HEK293T (cell line): ENCODE results near the gene KIF13A.
"Not testable (repeated sequence)": the region's sequence is repeated elsewhere in the genome, so short reads cannot be mapped to it uniquely, and the experiment has no call there.

ENCODE experiments used
- CTCF ChIA-PET: fragments of 350-600 bp; formaldehyde crosslinking; extraction: SDS; loops from one replicate; lab custom pipeline; 2021; ENCODE audit warnings: antibody characterized with exemption, inconsistent platforms; lab: Yijun Ruan, JAX
- POLR2A ChIA-PET: fragments of 350-600 bp; formaldehyde crosslinking; extraction: SDS; loops from one replicate; lab custom pipeline; 2020; ENCODE audit warnings: antibody characterized with exemption, inconsistent platforms; lab: Yijun Ruan, JAX
- DNase-seq: peaks from one replicate; pipeline ENCODE4 v3.0.0; 2012; ENCODE audit warnings: mixed read lengths; ENCODE audit errors: extremely low spot score
- ARNT ChIP-seq: fragments of 450-650 bp; IDR thresholded peaks from 2 replicates; pipeline ENCODE4 v1.6.1; 2017; ENCODE audit warnings: mild to moderate bottlenecking
- BHLHE40 ChIP-seq: fragments of 450-650 bp; IDR thresholded peaks from 2 replicates; pipeline ENCODE4 v1.6.1; 2016; ENCODE audit warnings: mild to moderate bottlenecking, moderate library complexity, borderline replicate concordance
- CTBP1 ChIP-seq: fragments of 450-650 bp; IDR thresholded peaks from 2 replicates; pipeline ENCODE4 v1.6.1; 2016; ENCODE audit warnings: borderline replicate concordance
- ELF4 ChIP-seq: fragments of 450-650 bp; IDR thresholded peaks from 2 replicates; pipeline ENCODE4 v1.6.1; 2017; ENCODE audit warnings: antibody characterized with exemption
- FOXA1 ChIP-seq: fragments of 450-650 bp; IDR thresholded peaks from 2 replicates; pipeline ENCODE4 v1.6.1; 2016; ENCODE audit warnings: mild to moderate bottlenecking
- FOXK2 ChIP-seq: fragments of 450-650 bp; IDR thresholded peaks from 2 replicates; pipeline ENCODE4 v1.6.1; 2016; ENCODE audit warnings: mild to moderate bottlenecking
- FOXM1 ChIP-seq: fragments of 450-650 bp; IDR thresholded peaks from 2 replicates; pipeline ENCODE4 v1.6.1; 2017; ENCODE audit warnings: mild to moderate bottlenecking, borderline replicate concordance
- HDGF ChIP-seq: fragments of 450-650 bp; IDR thresholded peaks from 2 replicates; pipeline ENCODE4 v1.6.1; 2017; ENCODE audit warnings: antibody characterized with exemption, borderline replicate concordance
- L3MBTL2 ChIP-seq: fragments of 450-650 bp; conservative IDR thresholded peaks from 2 replicates; pipeline ENCODE4 v1.6.1; 2016; ENCODE audit warnings: mild to moderate bottlenecking
- LEF1 ChIP-seq: fragments of 450-650 bp; IDR thresholded peaks from 2 replicates; pipeline ENCODE4 v1.6.1; 2017; ENCODE audit warnings: mild to moderate bottlenecking, borderline replicate concordance
- NFRKB ChIP-seq: fragments of 450-650 bp; IDR thresholded peaks from 2 replicates; pipeline ENCODE4 v1.6.1; 2016; ENCODE audit warnings: mild to moderate bottlenecking, moderate library complexity
- SP1 ChIP-seq: fragments of 450-650 bp; IDR thresholded peaks from 2 replicates; pipeline ENCODE4 v1.6.1; 2017
- SUZ12 ChIP-seq: fragments of 450-650 bp; IDR thresholded peaks from 2 replicates; pipeline ENCODE4 v1.6.1; 2016; ENCODE audit warnings: mild to moderate bottlenecking
- TARDBP ChIP-seq: fragments of 450-650 bp; IDR thresholded peaks from 2 replicates; pipeline ENCODE4 v1.6.1; 2016
- ZNF384 ChIP-seq: fragments of 450-650 bp; IDR thresholded peaks from 2 replicates; pipeline ENCODE4 v1.6.1; 2016
- TF ChIP-seq, protein P1 (sequence below): fragments of 450-650 bp; IDR thresholded peaks from 2 replicates; pipeline ENCODE4 v1.6.1; 2016

Gene KIF13A

DNA sequence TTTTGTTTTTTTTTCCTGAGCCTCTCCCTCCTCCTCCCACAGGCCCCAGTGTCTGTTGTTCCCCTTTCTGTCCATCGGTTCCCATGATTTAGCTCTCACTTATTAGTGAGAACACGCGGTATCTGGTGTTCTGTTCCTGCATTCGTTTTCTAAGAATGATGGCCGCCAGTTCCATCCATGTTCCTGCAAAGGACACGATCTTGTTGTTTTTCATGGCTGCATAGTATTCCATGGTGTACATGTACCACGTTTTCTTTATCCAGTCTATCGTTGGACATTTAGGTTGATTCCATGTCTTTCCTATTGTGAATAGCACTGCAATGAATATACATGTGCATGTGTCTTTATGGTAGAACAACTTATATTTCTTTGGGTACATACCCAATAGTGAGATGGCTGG is 175.1 kb downstream of the KIF13A start:
- ChIA-PET POLR2A (no interaction called here), CTCF (no interaction called here)
- TF ChIP-seq SUZ12, result no peak
- no peak for TF ChIP-seq CTBP1
- no peak for TF ChIP-seq ZNF384
- TF ChIP-seq HDGF, result no peak
- TF ChIP-seq BHLHE40, result no peak
- TF ChIP-seq FOXA1, result no peak
- no peak for TF ChIP-seq L3MBTL2
- TF ChIP-seq SP1, result no peak
- TF ChIP-seq FOXM1, result no peak
- TF ChIP-seq LEF1, result no peak
- no peak for TF ChIP-seq NFRKB
- TF ChIP-seq, protein P1, sequence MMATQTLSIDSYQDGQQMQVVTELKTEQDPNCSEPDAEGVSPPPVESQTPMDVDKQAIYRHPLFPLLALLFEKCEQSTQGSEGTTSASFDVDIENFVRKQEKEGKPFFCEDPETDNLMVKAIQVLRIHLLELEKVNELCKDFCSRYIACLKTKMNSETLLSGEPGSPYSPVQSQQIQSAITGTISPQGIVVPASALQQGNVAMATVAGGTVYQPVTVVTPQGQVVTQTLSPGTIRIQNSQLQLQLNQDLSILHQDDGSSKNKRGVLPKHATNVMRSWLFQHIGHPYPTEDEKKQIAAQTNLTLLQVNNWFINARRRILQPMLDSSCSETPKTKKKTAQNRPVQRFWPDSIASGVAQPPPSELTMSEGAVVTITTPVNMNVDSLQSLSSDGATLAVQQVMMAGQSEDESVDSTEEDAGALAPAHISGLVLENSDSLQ, result no peak
- no peak for DNase-seq

DNA sequence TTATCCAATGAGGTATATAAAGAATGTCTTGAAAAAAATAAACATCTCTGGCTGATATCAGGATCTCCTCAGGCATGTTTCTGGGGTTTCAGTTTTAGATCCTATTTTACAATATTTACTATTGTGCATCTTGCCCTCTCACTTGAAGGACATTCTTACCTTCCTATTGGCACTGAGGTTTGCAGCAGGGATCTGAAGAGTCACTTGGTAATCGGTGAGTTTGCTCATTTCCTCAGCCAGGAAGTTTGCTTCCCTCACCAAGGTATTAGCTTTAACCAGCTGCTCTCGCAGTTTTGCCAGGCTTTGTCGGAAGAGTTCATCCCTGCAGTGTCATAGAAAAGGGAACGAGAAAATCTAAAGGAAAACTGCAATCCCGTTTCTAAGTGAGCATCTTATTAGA is 178.8 kb downstream of the KIF13A start:
- no peak for TF ChIP-seq LEF1
- no peak for TF ChIP-seq FOXA1
- TF ChIP-seq, protein P1, result no peak
- TF ChIP-seq HDGF, result no peak
- no peak for TF ChIP-seq ELF4
- POLR2A ChIA-PET, result no interaction called here
- DNase-seq, result no peak
- CTCF ChIA-PET, result no interaction called here

DNA sequence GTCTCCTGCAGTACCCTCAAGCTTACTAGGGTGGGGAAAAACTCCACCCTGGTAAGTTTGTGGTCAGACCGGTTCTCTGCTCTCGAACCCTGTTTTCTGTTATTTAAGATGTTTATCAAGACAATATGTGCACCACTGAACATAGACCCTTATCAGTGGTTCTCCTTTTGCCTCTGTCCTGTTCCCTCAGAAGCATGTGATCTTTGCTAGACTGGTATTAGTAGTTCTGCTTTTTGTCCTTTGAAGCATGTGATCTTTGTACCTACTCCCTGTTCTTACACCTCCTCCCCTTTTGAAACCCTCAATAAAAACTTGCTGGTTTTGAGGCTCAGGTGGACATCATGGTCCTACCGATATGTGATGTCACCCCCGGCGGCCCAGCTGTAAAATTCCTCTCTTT is 180.0 kb downstream of the KIF13A start:
- POLR2A ChIA-PET, DNase-seq, CTCF ChIA-PET: not testable (repeated sequence)

DNA sequence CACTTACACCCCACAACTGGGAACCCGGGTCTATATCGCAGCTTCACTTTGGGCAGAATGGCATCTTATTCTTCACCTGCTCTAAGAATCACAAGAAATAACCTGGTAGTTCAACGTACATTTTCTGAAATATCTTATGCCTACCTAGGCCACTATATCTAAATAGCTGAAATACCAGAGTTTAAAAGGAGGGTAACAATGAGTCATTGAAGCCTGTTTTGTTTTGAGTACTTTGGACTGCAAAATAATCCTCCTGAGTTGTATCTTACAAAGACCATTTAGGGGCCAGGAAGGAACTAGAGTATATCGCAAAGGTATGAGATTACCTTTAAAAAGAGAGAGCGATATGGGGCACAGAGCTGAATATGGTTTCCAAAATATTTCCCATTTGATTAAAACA is 184.0 kb downstream of the KIF13A start:
- POLR2A ChIA-PET, result no interaction called here
- TF ChIP-seq, protein P1, result no peak
- TF ChIP-seq TARDBP (no peak), SUZ12 (no peak), HDGF (no peak), SP1 (no peak), FOXA1 (no peak), FOXK2 (no peak), NFRKB (no peak), ZNF384 (no peak), ELF4 (no peak)
- CTCF ChIA-PET, result interaction anchor here (0.6 to 1.2 kb wide), 3 partner anchors 13 to 102 kb away, joined by 3 to 4 read pairs (median 4); no protein-coding TSS in a partner anchor
- no peak for DNase-seq

DNA sequence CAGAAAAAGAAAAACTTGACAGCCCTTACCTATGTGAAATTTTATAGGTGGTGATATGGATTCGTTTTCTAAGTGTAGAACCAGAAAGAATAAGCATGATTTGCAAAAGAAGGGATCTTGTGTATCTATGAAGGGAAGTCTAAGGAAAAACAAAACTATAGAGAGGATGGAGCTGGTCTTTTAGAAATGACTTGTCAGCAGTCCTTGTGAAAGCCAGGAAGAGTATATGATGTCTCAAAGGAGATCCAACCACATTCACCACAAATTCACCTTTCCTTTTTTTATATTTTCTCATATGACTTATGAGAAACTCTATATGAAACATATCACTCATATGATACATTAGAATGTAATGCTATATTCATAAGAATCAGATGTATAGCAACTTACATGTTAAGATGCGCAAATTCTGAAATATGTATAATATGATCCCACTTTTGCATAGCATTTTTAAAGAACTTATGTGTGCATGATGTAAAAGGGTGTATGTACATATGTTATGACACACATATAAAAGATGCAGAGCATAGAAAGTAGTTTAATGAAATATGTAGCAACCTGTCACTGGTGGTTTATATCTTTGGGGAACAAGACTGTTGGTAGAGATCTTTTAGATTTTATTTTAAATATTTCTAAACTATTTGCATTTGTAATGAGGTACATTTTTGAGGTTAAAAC is 188.8 kb downstream of the KIF13A start:
- ChIA-PET CTCF (no interaction called here), POLR2A (no interaction called here)
- TF ChIP-seq SUZ12 (no peak), ZNF384 (no peak), L3MBTL2 (no peak), TARDBP (no peak), FOXM1 (no peak), NFRKB (no peak), ELF4 (no peak)
- TF ChIP-seq, protein P1, result no peak
- DNase-seq, result no peak

DNA sequence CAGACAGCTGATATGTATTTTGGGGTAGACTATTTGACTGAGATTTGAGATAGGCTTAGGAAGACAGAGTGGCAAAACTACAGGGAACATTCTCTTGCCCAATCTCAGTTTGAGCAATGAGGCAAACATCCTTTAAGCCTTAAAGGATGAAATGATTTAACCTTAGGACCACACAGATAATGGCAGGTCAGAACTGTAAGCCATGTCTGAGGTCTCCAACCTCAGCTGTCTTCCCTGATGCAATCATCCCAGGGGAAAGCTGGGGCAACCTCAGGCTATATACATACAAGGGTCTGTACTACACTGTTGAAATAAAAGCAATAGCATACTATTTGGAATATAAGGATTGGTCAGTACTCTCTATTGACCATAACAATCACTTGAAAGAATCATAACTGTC is 196.9 kb downstream of the KIF13A start:
- ChIA-PET POLR2A (no interaction called here), CTCF (interaction anchor here (0.7 to 0.9 kb wide), 2 partner anchors 13 to 22 kb away, joined by 4 to 5 read pairs; no protein-coding TSS in a partner anchor)

More for the DNA sequence above, 196.9 kb downstream of the KIF13A start:
- TF ChIP-seq HDGF (no peak), CTBP1 (no peak), SP1 (no peak), L3MBTL2 (no peak), ELF4 (no peak), ARNT (no peak), TARDBP (no peak), SUZ12 (no peak), FOXK2 (no peak), LEF1 (no peak), FOXA1 (no peak)
- TF ChIP-seq, protein P1, result no peak
- no peak for DNase-seq
